ENCODE measurements around the gene RXFP1.

RXFP1 gene

DNA sequence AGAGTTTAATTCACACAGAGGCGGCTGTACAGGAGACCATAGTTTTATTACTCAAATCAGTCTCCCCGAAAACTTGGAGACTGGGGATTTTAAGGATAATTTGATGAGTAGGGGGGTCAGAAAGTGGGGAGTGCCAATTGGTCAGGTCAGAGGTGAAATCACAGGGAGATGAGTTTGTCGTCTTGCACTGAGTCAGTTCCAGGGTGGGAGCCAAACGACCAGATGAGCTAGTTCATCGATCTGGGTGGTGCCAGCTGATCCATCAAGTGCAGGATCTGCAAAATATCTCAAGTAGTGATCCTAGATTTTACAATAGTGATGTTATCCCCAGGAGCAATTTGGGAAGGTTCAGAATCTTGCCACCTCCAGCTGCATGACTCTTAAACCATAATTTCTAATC lies 154.4 kb downstream of the RXFP1 start:
- DNase-seq: no peak

DNA sequence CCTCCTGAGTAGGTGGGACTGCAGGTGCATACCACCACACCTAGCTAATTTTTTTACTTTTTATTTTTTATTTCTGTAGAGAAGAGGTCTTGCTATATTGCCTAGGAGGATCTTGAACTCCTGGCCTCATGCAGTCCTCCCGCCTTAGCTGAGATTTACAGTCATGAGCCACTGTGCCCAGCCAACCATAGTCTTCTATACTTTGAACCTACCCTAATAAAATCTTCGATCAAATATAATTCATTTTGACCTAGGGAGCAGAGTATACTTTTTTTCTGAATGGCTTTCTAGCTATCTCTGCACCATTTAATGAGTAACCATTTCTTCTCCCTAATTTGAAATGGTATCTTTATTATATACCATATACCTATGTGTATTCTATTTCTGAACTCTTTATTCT lies 157.1 kb downstream of the RXFP1 start:
- DNase-seq: no peak

DNA sequence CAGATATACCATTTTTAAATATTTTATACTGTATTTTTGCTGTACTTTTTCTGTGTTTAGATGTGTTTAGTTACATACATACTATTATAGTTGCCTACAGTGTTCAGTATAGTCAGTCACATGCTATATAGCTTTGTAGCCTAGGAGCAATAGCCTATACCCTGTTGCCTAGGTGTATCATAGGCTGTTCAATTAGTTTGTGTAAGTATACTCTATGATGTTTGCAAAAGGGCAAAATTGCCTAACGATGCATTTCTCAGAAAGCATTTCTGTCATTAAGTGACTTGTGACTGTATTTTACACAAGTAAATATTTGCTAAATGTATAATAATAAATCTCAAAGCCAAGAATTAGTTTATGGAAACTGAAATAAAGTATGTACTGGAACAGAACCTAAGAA lies 159.9 kb downstream of the RXFP1 start:
- DNase-seq: no peak

- DNase-seq: no peak
Observed at GRCh38 chr4:158682066-158682465, 160.4 kb downstream of the RXFP1 start.

DNA sequence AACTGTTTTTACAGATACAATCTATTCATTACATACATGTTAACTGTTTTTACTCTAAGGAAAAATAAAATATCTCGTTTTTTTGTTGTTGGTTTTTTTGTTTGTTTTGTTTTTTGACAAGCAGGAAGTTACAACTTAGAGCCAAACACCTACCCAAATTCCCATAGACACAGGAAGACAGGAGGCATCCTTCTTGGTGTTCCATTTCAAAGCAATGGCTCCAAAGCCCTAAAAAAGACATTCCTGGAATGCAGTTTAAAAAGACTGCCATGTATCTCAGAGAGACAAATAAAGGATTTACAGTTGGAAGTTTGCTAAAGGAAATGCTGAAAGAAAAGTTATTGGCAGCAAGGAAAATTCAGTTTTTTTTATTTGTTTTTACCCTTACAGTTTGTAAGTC lies 167.1 kb downstream of the RXFP1 start:
- DNase-seq: no peak

All from activated naive CD4-positive, alpha-beta T cell treated with Interleukin-2 at 50 U/mL for 16 hours (primary cell).